ENCODE results near the gene TOMM34. TPM values are rescaled to one million over a fixed set of nuclear protein-coding genes. Genes with fewer than 3 reads are reported as not detected.

TOMM34 gene
- total and polyA plus RNA-seq, 9 of the 15 experiments (the other 6 are each of a cell fraction or from before 2014, with no cell fraction given) = 18.1 to 69.4 (median 41.7) TPM

GRCh38 chr20:44966030-44966961 lies 6.1 kb upstream of the TOMM34 start, which contains the start of gene STK4 (continued):
- TF ChIP-seq, protein P1, sequence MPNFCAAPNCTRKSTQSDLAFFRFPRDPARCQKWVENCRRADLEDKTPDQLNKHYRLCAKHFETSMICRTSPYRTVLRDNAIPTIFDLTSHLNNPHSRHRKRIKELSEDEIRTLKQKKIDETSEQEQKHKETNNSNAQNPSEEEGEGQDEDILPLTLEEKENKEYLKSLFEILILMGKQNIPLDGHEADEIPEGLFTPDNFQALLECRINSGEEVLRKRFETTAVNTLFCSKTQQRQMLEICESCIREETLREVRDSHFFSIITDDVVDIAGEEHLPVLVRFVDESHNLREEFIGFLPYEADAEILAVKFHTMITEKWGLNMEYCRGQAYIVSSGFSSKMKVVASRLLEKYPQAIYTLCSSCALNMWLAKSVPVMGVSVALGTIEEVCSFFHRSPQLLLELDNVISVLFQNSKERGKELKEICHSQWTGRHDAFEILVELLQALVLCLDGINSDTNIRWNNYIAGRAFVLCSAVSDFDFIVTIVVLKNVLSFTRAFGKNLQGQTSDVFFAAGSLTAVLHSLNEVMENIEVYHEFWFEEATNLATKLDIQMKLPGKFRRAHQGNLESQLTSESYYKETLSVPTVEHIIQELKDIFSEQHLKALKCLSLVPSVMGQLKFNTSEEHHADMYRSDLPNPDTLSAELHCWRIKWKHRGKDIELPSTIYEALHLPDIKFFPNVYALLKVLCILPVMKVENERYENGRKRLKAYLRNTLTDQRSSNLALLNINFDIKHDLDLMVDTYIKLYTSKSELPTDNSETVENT (CRISPR knock-in tag; IDR thresholded peaks at IDR 0.05) = 0 out of 2 replicates have a peak, but pooled peaks have one; percentile 11
- TF ChIP-seq CCNT2 (IDR thresholded peaks at IDR 0.05; ENCODE audit: borderline replicate concordance, extremely low read depth, insufficient read length, low read depth, low read length) = peak; percentile 92
- TF ChIP-seq HIVEP1 (CRISPR knock-in tag; IDR thresholded peaks at IDR 0.05) = no peak
- no peak for TF ChIP-seq NR1H2 (CRISPR knock-in tag; IDR thresholded peaks at IDR 0.05)
- TF ChIP-seq CXXC5 (CRISPR knock-in tag; IDR thresholded peaks at IDR 0.05) = peak; percentile 97
- TF ChIP-seq ZNF444 (CRISPR knock-in tag; IDR thresholded peaks at IDR 0.05) = no peak
- no peak; the same call in 1 of the 2 replicates for TF ChIP-seq SMARCE1 (IDR thresholded peaks at IDR 0.05)
- no peak for TF ChIP-seq SAFB (IDR thresholded peaks at IDR 0.05; ENCODE audit: borderline replicate concordance, low read depth, low read length)
- TF ChIP-seq NR2C2 (CRISPR knock-in tag; IDR thresholded peaks at IDR 0.05) = no peak
- TF ChIP-seq NR2C2 (tag; IDR thresholded peaks at IDR 0.05) = peak; percentile 77
- peak; percentile 81 for TF ChIP-seq ESRRA (IDR thresholded peaks at IDR 0.05; ENCODE audit: borderline replicate concordance, low read depth)
- no peak for TF ChIP-seq NCOA4 (IDR thresholded peaks at IDR 0.05; ENCODE audit: partially characterized antibody)
- peak; percentile 38 for TF ChIP-seq TAF9B (IDR thresholded peaks at IDR 0.05; ENCODE audit: partially characterized antibody)
- peak; percentile 83 for TF ChIP-seq E2F3 (CRISPR knock-in tag; IDR thresholded peaks at IDR 0.05)
- peak; percentile 58; the same call in 1 of the 2 replicates for TF ChIP-seq ZNF263 (CRISPR knock-in tag; IDR thresholded peaks at IDR 0.05; ENCODE audit: borderline replicate concordance)
- TF ChIP-seq ZNF184 (CRISPR knock-in tag; IDR thresholded peaks at IDR 0.05) = no peak
- peak; percentile 15 for TF ChIP-seq SMAD1 (IDR thresholded peaks at IDR 0.05; ENCODE audit: low read depth, low read length, partially characterized antibody)
- TF ChIP-seq ELF2 (CRISPR knock-in tag; IDR thresholded peaks at IDR 0.05) = peak; percentile 97
- TF ChIP-seq ZBTB12 (CRISPR knock-in tag; IDR thresholded peaks at IDR 0.05) = peak; percentile 50
- no peak for TF ChIP-seq ZNF75A (CRISPR knock-in tag; IDR thresholded peaks at IDR 0.05)
- peak; percentile 71; the same call in 1 of the 2 replicates for TF ChIP-seq FOXP1 (CRISPR knock-in tag; IDR thresholded peaks at IDR 0.05)
- TF ChIP-seq HDAC2 (IDR thresholded peaks at IDR 0.05) = peak; percentile 28; the same call in 1 of the 2 replicates
- no peak for TF ChIP-seq MCM5 (IDR thresholded peaks at IDR 0.05; ENCODE audit: low read depth)
- 0 out of 2 replicates have a peak, but pooled peaks have one; percentile 46 for TF ChIP-seq FOXJ2 (tag; IDR thresholded peaks at IDR 0.05)
- TF ChIP-seq NR4A1 (CRISPR knock-in tag; IDR thresholded peaks at IDR 0.05) = no peak
- no peak for TF ChIP-seq NR4A1 (tag; IDR thresholded peaks at IDR 0.05)
- 0 out of 2 replicates have a peak, but pooled peaks have one; percentile 6 for TF ChIP-seq MAFK (IDR thresholded peaks at IDR 0.05; ENCODE audit: low read length)
